ENCODE results near the gene BEND7. TPM values are rescaled to one million over a fixed set of nuclear protein-coding genes. Genes with fewer than 3 reads are reported as not detected.
A peak's percentile ranks its signal among the peaks of the same experiment; 100 is the strongest.
"Not testable (repeated sequence)": the region's sequence is repeated elsewhere in the genome, so short reads cannot be mapped to it uniquely, and the experiment has no call there.

BEND7 gene
- total RNA-seq, 1 experiment from 2014 or later: 0.95 TPM

- peak; percentile 64 for DNase-seq (ENCODE audit: low spot score)
- in situ Hi-C loops (cut with HindIII; ENCODE audit: low sequenced_read_pairs): no loop called here
Measured at GRCh38 chr10:13440185-13441061, 88.4 kb downstream of the BEND7 start.

GRCh38 chr10:13439313-13440184 lies 89.3 kb downstream of the BEND7 start:
- in situ Hi-C loops (cut with HindIII; ENCODE audit: low sequenced_read_pairs): no loop called here
- peak; percentile 34 for DNase-seq (ENCODE audit: low spot score)

DNA sequence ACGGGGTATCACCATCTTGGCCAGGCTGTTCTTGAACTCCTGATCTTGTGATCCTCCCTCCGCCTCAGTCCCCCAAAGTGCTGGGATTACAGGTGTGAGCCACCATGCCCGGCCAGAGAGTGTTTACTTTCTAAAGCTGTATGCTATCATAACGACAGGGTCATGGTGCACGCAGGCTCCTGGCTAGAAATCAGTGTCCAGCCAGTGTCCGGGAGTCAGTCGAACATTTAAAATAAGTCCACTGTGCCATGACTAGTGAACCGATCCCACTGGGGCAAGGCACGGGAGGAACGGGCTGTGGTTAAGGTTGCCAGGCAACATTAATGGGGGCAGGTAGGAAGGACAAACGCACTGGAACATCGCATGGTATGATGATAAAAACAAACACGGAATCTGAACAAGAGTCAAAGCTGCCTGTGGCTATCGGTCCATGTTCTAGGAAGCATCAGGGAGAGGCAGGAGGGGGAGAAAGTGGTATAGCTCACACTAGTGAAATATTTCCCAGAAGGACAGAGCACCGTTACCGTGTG lies 91.7 kb downstream of the BEND7 start:
- in situ Hi-C loops (cut with HindIII; ENCODE audit: low sequenced_read_pairs): no loop called here
- no peak for DNase-seq (ENCODE audit: low spot score)

DNA sequence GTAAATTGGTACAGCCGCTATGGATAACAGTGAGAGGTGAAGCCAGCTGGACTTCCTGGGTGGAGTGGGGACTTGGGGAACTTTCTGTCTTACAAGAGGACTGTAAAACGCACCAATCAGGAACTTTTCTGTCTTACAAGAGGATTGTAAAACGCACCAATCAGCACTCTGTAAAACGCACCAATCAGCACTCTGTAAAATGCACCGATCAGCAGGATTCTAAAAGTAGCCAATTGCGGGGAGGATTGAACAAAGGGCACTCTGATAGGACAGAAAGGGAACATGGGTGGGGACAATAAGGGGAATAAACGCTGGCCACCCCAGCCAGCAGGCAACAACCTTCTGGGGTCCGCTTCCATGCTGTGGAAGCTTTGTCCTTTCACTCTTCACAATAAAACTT lies 100.9 kb downstream of the BEND7 start:
- in situ Hi-C loops (cut with HindIII; ENCODE audit: low sequenced_read_pairs); DNase-seq (ENCODE audit: low spot score): not testable (repeated sequence)

- in situ Hi-C loops (cut with HindIII; ENCODE audit: low sequenced_read_pairs): no loop called here
- no peak for DNase-seq (ENCODE audit: low spot score)
Measured at GRCh38 chr10:13425397-13425796, 103.4 kb downstream of the BEND7 start.

DNA sequence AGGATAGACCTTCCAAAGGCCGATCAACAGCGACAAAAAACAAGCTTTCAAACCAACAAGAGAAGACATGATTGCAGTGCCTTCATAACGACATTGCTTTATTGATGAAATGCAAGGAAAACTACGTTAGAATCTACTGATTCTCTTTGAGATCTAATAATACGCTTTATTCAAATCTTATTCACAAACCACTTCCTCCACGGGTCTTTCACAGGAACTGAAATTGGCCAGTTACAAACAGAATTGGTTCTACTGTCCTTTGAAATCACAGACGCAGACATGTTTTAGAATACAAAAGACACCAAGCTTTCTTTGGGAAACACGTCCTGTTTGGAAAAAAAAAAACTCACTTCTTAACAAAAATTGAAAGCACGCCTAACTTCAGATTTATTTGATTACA lies 106.0 kb downstream of the BEND7 start:
- in situ Hi-C loops (cut with HindIII; ENCODE audit: low sequenced_read_pairs): no loop called here
- no peak for DNase-seq (ENCODE audit: low spot score)

DNA sequence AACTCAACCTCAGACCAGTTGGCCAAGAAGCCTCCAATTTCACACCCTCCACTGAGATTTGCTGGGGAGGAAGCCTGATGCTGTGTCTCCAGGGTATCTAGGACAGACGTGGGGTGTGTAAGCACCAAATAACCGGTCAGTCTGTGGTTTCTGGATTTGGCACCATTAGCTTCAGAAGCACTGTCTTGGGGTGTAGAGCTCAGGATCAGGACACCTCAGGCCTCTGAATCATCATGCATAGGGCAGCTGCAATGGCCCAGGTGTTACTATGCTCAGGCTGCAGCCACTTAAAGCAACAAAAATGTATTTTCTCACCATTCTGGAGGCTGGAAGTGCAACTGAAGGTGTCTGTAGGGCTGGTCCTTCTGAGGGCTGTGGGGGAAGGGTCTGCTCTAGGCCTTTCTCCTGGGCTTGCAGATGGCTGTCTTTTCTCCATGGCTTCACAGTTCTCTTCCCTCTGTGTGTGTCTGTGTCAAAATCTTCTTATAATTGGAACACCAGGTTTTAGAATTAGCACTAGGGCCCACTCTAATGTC lies 107.4 kb downstream of the BEND7 start:
- no peak for DNase-seq (ENCODE audit: low spot score)
- in situ Hi-C loops (cut with HindIII; ENCODE audit: low sequenced_read_pairs): no loop called here

DNA sequence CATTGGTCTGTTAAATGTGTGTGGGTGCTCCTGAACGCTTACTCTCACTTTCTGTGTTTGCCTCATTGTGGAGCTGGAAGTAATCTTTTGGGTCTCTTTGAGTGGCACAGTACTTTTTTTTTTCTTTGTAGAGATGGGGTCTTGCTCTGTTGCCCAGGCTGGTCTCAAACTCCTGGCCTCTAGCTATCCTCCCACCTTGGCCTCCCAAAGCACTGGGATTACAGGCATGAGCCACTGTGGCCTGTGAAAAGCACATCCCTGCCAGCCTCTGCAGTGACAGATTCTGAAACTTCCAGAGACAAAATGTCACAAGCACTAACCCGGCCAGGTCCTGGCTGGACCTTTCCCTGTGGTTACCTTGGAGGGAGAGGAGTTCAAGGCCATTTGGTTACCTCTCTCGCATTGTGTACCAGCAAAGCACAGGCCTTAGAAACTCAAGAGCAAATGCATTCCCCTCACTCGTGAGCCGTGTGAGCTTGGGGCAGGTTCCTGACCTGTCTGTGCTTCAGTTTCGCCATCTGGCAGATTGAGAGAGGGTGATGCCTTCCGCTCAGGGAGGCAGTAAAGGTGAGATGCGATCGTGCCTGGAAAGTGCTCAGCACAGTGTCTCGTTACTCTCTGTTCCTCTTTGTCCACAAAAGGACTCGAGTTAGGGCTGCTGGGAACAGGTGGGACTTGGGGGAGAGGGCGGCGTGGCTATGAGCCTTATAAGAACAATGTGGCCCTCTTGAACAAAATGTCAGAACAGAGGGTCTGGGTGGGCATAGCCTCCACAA lies 108.1 kb downstream of the BEND7 start:
- in situ Hi-C loops (cut with HindIII; ENCODE audit: low sequenced_read_pairs): no loop called here
- no peak for DNase-seq (ENCODE audit: low spot score)

- in situ Hi-C loops (cut with HindIII; ENCODE audit: low sequenced_read_pairs): no loop called here
- no peak for DNase-seq (ENCODE audit: low spot score)
Measured at GRCh38 chr10:13417459-13418126, 111.2 kb downstream of the BEND7 start.

- in situ Hi-C loops (cut with HindIII; ENCODE audit: low sequenced_read_pairs): no loop called here
- DNase-seq (ENCODE audit: low spot score): no peak
Measured at GRCh38 chr10:13416760-13417159, 112.1 kb downstream of the BEND7 start.

DNA sequence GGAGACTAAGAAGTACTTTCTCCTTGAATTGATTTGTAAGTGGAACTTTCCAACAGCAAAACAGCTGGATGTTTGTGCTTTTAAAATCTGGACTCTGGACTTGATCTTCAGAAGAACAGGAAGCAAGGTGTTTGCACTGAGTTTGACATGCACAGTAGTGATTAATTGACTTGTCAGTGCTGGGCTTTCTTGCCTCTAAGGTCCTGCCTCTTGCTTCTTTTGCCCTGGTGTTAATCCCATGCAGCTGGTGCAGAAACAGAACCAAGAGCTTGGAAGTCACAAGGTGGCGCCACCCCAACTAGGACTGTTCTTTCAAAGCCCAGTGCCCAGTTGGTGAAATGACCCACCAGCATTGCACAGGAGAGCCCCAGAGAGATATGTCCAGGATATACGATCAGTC lies 114.0 kb downstream of the BEND7 start:
- in situ Hi-C loops (cut with HindIII; ENCODE audit: low sequenced_read_pairs): no loop called here
- DNase-seq (ENCODE audit: low spot score): peak; percentile 5

DNA sequence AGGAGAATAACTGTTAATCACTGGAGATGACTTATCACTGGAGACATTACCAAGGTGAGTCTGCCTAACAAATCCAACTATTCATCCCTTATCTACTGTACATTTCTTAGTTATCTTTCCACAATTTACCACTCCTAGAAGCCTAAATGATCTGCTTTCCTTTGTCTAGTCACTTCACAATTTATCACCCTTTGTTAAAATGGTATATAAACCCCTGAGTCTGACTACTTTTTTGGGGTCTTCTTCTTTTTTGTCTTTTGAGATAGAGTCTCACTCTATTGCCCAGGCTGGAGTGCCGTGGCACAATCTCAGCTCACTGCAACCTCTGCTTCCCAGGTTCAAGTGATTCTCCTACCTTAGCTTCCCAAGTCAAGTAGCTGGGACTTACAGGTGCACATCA lies 114.7 kb downstream of the BEND7 start:
- in situ Hi-C loops (cut with HindIII; ENCODE audit: low sequenced_read_pairs): no loop called here
- no peak for DNase-seq (ENCODE audit: low spot score)

DNA sequence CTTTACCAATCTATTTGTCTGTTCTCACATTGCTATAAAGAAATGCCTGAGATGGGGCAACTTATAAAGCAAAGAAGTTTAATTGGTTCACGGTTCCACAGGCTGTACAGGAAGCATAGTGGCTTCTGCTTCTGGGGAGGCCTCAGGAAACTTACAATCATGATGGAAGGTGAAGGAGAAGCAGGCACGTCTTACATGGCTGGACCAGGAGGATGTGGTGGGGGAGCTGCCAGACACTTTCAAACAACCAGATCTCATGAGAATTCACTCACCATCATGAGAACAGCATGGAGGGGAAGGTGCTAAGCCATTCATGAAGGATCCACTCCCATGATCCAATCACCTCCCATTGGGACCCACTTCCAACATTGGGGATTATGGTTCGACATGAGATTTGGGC lies 115.9 kb downstream of the BEND7 start:
- in situ Hi-C loops (cut with HindIII; ENCODE audit: low sequenced_read_pairs): no loop called here

DNA sequence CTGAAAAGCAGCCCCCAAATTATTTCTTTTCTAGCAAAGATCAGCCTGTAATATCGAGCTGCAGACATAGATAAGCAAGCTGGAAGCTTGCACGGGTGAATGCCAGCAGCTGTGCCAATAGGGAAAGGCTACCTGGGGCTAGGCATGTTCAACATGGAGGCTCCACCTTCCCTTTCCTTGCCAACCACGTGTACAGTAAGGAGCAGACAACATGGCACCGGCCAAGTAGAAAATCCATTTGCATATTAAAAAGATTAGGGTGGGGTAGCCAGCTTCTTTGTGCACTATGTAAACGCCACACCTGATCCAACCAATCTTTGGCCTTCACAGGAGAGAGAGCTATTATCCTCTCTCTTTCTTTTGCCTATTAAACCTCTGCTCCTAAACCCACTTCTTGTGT lies 124.0 kb downstream of the BEND7 start:
- DNase-seq (ENCODE audit: low spot score): no peak
- in situ Hi-C loops (cut with HindIII; ENCODE audit: low sequenced_read_pairs): no loop called here

More for the DNA sequence above, 115.9 kb downstream of the BEND7 start:
- no peak for DNase-seq (ENCODE audit: low spot score)

DNA sequence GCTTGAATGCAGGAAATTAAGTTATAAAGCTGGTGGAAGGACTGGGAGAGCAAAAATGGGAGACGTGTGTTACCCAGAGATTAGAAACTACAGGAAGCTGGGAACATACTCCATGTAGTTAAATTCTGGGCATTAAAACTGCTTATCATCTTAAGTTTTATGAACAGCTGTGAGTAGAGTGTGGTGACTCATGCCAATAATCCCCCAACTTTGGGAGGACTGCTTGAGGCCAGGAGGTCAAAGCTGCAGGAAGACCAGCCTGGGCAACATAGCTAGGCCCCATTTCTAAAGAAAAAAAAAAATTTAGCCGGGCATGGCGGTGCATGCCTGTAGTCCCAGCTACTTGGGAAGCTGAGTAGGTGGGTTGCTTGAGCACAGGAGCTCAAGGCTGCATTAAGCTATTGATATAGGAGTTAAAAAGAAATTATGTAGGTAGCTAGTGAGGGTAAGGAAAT lies 124.5 kb downstream of the BEND7 start:
- in situ Hi-C loops (cut with HindIII; ENCODE audit: low sequenced_read_pairs): no loop called here
- DNase-seq (ENCODE audit: low spot score): no peak

DNA sequence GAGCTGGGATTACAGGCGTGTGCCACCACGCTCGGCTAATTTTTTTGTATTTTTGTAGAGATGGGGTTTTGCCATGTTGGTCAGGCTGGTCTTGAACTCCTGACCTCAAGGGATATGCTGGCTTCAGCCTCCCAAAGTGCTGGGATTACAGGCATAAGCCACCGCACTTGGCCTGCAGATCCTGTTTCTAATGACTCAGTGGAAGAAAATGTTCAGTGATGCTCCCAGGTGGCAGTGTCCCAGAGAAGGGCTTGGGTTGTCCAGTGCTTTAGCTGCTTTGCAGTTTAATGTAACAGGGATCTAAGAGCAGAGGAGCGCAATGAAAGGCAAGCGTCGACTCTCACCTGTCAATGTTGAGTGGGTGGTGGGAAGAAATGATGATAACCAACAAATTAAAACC lies 125.4 kb downstream of the BEND7 start:
- in situ Hi-C loops (cut with HindIII; ENCODE audit: low sequenced_read_pairs); DNase-seq (ENCODE audit: low spot score): not testable (repeated sequence)

DNA sequence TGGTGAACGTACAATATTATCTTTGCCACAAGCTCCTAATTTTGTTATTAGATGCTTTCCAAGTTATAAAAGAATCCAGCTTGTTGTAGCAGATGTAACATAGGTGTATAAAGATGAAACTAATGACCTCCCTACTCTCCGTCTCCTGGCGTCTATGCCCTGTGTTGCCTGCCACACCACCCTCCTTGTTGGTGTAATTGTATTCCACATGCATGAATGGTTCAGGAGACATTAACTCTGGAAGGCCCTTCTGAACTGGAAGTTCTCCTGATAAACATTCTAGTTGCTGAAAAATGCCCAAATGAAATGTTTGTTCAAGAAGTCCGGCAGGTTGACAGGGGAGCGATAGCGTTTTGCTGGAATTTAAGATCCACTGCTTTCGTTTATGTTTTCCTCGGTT lies 126.8 kb downstream of the BEND7 start:
- in situ Hi-C loops (cut with HindIII; ENCODE audit: low sequenced_read_pairs): no loop called here
- DNase-seq (ENCODE audit: low spot score): no peak

GRCh38 chr10:13401142-13401541 lies 127.7 kb downstream of the BEND7 start:
- in situ Hi-C loops (cut with HindIII; ENCODE audit: low sequenced_read_pairs): no loop called here
- no peak for DNase-seq (ENCODE audit: low spot score)

All from G401 (cell line).